OCI-M2 (cell line): ENCODE data around the gene HOXA3.
A peak's percentile ranks its signal among the peaks of the same experiment; 100 is the strongest.

Source experiments
- DNase-seq: peaks from one replicate; lab custom pipeline; 2025; ENCODE audit not compliant: unreplicated experiment; lab: John Stamatoyannopoulos, UW

Gene HOXA3

DNA sequence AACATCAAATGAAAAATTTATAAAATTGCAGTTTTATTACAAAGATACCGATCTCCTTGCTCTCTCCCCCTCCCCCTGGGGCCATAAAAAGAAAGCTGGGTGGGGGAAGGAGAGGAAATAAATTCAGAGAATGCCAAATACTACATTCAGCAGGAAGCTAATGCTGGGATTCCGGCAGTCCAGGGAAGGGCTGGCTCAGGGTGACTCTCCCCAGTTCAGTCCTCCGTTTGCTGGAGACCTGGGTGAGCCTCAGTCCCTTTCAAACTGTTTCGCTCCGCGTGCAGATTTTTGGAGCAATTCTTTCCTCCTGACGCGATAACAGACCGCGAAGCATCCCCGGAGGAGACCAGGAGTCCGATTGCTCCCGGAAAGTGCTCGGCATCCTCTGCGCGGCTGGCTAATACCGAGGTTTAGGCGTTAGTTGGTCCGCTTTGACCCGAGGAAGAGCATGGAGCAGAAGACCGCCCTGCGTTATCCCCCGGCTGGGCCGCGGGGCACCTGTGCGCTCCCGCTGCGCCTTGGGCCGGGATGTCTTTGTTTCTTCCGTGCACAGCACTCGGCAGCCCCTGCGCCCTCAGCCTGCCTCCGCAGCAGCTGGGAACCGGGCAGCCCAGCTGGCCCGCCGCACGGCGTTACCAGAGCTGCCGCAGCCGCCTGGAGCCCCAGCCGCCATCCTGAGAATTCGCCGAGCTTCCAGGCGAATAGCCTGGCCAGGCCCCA is 46.0 kb downstream of the HOXA3 start:
- DNase-seq, result no peak

DNA sequence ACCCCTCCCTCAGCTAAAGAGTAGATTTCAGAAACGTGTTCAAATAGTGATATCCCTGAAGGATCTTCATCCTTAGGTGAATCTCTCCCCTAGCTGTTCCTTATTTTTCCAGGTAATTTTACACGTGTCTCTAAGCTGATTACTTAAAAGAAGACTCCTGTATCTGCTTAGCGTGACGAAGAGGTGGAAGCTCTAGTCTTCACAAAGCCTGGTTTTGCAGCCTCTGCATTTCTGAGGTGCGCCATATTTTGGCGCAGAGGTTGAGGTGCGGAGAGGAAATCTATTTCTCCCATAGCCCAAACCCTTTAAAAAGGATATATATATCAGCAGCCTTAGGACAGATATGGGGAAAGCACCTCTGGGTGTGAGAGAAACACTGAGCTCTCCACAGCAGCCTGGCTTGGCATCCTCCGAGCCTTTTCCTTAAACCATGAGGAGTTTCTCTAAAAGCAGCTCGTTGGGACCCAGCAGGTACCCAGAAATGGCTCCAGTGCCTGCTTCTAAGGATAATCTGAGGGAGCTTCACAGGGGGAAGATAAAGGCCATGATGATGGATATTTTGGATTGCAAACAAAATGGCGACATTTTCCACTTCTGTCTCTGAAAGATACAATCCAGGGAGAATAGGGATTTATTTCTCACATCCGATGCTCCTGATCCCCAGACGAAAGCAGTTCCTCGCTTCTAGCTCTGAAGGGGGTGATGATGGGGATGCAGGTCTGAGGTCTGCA is 46.9 kb downstream of the HOXA3 start:
- DNase-seq, result no peak

DNA sequence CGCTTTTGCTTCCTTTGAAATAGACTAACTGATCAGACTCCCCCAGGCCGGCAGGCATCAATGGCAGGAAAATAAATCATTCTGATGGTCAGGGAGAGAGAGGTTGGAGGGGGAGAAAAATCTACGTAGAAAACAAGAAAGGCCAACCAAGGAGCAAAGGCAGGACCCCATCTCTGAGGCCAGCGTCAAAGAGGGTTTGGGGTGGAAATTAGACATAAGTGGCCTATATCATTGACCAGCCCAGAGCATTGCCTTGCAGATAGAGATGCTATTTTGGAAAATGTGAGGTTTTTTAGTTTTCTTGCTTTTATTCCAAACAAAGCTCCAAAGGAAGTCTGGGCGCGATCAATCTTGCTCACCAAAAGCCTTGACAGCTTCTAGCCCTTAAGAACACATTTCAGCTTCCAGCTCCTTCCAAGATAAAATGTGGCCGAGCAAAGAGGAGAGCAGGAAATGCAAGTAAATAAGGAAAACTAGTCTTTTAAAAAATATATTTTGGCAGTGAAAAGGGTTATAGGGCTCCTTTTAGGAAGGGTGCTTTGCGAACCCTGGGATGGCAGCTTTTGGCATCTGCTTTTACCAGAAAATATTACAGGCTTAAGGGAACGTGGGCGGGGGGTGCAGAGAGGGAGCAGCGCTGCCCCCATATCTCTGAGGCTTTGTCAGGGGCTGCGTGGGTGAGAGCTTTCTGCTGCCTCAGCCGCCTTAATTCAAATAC is 47.9 kb downstream of the HOXA3 start:
- DNase-seq, result no peak

DNA sequence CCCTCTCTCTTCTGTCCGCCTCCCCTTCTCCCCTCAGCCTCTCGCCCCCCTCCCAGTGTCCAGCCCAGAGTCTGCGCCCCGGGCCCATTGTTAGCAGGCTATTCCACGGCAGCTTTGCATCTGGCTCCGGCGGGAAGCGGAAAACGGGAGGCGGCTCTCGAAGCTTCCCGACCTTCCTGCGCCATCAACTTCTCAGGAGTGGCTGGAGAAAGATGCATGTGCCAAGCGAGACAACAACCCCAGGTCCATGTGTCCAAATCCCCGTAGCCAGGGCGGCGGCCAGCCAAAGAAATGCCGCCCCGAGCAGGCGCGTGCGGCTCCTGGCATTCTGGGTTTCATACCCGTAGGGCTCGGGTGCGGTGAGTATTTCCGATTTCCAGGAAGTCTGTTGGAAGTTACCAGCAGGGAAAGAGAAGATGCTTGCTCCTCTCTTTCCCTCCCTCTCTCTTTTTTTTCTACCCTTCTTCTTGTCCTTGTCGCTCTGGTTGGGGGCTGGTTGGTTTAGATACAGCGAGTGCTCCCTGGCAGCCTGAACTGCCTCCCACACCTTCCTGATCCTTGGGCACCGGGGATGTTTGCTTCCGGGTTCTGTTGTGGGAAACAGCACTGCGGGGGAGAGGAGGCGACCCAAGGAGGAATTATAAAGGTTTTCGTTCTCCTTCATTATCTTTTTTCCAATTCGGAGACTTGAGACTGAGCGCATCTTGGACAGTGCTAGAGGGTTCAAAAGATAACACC is 48.7 kb downstream of the HOXA3 start:
- no peak for DNase-seq

DNA sequence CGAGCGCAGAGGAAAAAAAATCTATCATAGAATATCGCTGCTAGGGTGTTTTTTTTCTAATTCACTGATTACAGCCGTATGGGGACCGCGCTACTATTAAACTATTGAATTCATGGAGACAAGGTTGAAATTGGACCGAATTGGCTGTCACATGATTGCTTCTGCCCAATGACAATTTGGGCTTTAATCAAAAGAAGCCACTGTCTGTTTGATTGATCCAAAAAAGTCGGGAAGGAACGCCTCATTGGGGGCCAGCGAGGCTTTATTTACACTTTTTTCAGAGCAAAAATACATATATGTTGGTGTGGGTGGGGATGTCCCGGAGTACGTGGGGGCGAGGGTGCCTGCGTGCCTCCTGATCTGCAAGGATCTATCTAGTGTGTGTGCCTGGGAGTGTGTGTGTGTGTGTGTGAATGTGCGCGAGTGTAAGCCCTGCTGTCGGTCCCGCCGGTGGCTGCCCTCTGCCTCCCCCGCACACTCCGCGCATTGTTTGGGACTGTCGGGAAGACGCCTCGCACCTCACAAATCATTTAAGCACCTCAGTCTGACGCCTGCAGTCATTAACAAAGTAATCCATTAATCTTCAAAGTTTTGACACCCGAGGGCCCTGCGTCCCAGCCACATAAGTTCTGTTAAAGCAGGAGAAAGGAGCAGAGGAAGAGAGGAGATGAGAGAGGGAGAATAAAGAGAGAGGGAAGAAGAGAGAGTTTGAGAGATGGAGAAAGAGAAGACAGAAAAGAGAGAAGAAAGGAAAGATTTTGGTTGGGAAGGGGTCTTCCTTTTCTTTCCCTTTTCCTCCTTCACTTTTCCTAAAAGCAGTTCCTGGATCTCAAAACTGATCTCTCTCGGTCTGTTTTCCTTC is 49.6 kb downstream of the HOXA3 start, which contains the start of gene HOXA2:
TSS of gene HOXA2 (minus strand) at position 103 of the 862 bp plus-strand sequence. CDS start 183 bp downstream, outside the sequence.
- no peak for DNase-seq

DNA sequence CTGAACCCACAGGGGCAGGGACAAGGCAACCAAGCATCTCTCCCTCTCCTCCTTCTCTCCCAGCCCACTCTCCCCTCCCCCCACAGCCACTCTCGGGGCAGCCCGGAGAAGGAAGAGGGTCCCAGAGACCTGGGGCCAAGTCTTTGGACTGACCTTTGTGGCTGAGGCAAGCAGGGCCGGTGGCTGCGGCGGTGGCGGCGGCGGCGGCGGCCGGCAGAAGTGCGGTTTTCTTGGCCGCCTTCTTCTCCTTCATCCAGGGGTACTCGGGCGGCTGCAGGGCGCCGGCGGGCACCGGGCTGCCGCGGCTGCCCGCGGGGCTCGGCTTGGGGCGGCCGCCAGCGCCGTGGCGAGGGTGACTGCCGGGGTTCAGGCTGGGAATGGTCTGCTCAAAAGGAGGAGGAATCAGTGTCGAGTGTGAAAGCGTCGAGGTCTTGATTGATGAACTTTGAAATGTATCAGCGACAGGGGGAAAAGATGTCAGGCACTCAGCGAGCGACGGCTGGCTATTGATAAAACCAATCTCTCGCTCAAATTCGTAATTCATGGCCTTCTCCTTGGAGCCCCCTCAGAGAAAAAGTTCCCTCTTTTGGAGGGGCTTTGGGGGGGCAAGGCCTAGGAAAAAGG is 50.3 kb downstream of the HOXA3 start:
- no peak for DNase-seq

DNA sequence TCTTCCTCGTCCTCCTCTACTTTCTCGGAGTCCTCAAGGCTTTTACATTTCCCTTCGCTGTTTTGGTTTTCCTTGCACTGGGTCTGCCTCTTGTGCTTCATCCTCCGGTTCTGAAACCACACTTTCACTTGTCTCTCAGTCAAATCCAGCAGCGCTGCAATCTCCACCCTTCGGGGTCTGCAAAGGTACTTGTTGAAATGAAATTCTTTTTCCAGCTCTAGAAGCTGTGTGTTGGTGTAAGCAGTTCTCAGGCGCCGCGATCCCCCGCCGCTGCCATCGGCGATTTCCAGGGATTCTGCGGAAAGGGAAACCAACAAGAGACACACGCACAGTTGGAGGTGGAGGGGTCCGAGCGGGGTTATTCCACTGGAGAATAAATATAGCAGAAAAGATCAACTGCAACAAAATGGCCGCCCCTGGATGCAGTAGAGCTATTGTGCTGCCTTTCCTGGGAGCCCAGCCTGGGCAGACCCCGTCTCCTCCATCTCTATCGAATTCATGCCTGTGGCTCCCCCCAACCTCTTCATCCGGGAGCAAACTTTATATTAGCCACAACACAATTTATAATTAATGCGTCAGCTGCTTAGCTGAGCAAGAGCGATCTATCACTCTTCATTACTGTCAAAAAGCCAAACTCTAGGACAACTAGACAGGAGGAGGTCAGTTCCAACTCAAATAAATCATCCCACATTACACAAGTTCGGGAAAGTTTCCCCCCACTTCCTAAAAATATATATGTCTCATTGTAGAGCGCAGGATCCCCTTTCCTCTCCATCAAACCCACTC is 51.0 kb downstream of the HOXA3 start:
- DNase-seq, result no peak

DNA sequence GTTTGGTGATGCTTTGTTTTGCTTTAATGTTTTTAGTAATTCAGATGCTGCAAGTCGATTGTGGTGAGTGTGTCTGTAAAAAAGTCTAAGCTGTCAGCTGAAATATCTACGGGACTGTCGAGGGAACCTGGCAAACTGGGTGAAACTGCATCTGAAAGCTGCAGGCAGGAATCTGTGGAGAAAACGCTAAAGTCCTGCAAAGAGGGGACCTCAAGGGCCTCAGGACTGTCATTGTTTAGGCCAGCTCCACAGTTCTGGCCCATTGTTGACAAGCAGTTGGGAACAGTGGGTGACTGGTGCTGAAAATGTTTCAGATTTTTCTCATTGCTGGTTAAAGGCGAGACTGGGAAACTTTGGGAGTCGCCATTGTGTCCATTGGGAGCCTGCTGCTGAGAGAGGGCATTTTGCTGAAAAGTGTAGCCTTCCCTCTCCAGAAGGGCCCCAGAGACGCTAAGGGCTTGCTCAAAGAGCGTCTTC is 51.7 kb downstream of the HOXA3 start:
- no peak for DNase-seq

DNA sequence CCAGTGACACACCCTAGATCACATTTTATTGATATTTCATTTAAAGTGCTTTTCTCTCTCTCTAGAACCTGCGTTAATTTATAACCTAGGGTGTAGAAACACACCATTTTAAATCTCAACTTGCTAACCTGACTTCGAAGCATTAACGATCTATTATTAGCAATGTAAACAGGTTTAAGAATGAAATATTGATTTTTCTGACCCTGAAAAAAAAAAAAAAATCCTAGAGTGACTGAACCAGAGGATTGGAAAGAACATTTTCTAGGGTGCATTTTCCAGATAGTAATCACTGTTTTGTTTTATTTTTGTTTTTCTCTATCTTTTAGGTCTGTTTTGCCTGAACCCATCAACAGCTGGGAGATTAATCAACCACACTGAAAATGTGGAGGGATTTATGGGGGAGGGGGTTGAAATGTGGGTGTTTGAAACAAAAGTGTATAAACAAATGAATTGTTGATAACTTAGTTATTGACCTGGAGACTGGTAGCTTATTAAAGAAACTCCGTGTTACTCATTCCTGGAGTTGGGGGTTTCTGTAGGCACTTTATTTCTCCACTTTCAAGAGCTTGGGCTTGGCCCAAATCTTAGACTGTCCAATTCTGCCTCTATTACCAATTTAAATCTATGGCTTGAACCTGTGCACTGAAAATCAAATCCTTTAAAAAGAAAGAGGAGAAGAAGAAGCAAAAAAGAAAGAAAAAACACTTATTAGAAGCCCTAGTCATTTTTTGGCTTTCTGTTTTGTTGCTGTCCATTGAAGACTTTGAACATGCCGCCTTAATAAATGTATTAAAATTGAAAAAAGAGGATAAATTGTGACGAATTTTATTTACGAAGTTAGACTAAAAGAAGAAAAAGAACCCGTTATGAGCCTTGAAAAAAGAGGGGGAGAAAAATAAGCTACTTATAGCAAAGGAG is 52.7 kb downstream of the HOXA3 start:
- DNase-seq, result no peak

DNA sequence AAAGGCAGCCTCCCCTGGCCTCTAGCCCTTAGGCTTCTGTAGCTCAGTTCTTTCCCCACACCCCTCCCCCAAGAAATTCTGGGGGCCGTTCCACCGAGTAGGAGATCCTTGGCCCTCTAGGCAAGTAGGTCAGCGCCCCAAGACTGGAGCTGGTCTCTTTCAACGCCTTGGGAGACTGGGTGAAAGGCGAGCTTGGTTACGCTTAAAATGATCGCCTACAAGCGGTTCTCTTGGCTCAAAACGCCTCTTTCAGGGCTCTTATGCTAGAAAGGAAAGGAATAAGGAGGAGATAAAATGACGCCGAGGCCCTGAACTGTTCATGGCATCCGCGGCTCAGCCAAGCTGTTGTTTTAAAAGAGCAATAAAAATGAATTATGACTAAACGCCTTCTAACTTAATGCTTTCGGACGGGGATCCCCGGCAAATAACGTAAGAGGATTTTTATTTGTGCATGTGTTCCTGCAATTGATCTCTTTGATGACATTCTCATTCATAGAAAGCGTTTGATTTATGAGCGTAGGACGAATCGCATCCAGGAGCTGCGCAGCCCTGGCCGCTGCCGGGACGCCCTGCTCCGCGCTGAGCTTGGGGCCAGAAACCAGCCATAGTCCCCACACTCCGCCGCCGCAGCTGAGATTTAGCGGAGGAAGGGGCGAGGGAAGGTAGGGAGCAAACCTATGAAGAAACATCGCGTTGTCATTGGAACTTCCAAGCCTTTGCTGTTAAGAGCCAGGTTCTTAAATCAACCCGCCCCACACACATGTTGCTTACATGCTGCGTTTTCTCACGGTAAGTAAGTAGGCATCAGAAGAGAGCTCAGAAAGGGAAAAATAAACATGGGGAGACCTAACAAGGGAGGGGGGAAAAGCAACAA is 53.6 kb downstream of the HOXA3 start:
- no peak for DNase-seq

DNA sequence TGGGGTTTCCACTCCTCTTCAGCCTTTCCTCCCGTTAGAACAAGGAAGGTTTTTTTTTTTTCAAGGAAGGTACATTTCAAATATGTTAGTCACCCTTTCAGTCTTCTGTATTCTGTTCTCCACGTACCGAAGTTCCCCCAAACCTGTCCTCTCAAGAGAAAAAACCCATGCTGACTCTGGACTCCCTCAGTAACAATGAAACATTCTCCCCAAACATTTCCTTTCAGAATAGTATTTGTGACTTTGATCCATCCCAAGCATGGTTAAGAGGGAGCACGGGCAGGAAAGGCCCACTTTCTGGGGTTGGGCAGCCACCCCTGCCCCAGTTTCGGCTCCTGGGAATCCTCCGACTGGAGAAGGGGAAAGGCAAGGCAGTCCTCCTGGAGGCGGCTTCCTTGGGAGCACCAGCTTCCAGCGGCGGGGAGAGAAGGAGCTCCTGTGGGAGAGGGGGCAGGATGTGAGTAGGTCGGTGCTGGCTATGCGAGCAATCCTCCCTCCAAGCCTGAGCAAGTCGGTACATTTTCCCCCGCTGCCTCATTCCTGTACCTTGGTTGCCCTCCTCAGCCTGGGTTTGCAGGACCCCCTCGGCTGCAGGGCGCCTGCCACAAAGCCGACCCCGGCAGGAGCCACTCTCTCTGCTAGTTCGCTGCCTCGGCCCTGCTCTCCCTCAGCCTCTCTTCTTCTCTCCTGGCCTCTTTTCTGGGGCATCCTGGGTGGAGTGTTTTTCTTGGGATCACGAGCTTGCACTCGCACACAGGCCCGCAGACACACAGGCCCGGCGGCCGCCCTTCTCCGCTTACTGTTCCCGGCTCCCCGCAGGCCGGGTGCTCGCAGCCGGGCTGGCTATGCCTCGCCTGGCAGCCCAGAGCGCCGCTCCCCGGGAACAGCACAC is 54.5 kb downstream of the HOXA3 start:
- DNase-seq, result no peak

DNA sequence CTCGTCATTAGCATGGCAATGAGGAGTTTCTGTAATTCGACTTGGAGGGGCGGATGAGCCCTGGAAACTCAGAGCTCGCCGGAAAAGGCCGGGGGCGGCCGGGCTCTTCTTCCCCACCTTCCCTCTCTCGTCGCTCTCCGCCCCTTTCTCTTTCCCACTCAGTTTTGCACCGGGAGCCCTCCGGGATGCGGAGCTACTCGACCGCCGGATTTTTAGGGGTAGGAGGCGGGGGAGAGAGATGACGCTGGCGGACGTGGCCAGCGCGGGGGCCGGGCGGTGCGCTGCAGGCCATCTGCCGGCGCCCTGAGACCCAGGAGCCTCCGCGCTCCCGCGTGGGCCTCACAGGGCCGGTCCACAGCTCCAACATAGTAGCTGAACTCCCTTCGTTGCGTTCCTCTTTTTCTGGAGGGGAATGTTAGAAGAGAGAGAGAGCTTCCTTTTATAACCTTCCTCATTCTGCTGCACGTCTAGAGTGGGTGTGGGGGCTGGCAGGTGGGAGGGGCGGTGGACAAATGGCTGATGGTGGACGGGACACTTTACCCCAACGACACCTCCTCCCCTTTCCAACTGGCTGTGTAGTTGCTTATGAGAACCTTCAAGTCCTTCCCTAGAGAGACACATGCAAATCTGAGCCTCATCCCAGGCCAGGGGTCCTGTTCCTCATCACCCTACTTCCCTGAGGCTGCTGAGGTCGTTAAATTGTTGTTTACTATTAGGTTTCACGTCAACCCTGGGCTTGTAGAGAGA is 55.4 kb downstream of the HOXA3 start:
- DNase-seq, result peak; percentile 7

DNA sequence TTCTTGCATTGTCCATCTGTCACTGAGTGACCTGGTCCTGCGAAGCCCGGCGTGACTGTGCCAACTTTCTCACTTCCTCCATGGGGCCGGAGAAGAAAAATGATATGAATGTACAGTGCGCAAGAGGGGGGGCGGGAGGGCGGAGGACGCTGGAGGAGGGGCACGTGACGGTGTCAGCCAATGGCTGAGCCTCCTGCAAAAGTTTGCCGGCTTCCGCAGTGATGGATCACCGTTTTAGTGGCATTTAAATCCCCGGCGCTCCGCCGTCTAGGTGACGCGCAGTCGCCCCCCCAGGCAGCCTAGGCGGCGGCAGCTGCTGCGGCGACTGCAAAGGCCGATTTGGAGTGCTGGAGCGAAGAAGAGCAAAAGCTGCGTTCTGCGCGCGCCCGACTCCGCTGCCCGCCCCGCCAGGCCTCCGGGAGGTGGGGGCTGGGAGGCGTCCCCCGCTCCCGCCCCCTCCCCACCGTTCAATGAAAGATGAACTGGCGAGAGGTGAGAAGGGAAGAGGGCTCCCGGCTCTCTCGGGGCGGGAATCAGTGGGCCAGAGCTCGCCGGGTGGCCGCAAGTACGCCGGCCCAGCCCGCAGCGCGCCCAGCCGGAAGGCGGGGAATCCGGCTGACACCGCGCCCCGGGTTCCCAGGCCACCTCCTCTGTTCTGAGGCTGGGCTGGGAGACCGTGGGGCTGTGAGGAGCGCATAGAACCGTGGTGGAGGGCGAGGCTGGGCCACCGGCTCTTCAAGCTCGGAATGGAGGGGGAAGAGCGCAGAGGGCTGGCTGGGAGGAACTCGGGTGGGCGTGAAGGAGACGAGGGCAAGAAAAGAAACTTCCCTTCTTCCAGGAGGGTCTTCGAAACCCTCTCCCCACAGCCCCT is 56.3 kb downstream of the HOXA3 start, which contains the start of gene HOXA1:
TSS of gene HOXA1 (minus strand) at position 104 of the 871 bp plus-strand sequence. CDS start at position 16, 88 bp downstream.
- peak; percentile 21 for DNase-seq
